Measurements from ENCODE around the gene RAPGEF3. TPM values are rescaled to one million over a fixed set of nuclear protein-coding genes. Genes with fewer than 3 reads are reported as not detected.

Gene RAPGEF3
- total and polyA plus RNA-seq, 5 donors, result 14.1 to 44.9 (median 23.6) TPM

DNA sequence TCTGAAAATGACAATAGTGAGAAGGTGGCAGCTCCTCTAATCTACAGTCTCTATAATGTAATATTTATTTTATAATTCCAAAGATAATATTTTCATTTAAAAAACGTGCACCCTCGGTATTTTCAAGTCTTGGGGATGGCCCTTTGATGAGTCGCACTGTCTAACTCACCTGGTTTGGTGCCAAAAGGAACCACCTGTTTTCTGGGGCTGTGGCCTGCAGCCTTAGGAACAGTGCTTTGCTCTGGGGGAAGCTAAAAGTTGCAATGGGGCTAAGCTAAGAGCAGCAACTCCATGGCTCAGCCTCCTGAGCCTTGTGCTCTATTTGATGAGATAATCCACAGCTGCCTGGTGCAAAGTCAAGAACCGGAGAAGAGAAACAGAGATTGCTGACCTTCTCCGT is 27.0 kb downstream of the RAPGEF3 start:
- intact Hi-C loops (cut with DNase I), result no loop called here
- no peak for DNase-seq
- H3K4me1 ChIP-seq (ENCODE audit: control insufficient read depth, insufficient read depth, low read length), result peaks cover 18% of the 10 kb centered on the region

DNA sequence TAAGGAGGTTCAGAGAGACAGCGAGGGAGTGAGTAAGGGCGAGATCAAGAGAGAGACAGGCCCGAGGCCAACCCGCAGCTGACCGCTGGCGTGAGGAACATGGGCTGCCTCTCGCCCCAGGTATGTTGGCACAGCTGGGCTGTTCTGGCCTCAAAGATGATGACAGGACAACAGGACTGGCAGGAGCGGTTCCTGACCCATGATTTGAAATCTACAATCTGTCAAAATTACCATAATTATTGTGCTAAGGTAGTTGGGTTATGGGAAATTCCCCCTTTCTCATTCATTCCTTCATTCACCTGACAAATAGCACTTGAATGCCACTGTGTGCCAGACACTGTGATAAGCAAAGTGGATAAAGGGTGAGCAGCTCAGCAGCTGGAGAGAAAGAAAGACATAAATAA is 28.3 kb downstream of the RAPGEF3 start:
- ATAC-seq (peak in 1 of 2 donors; percentile 17), DNase-seq (peak in 1 of 3 donors; percentile 68)
- Histone ChIP-seq H3K27me3 (ENCODE audit: control insufficient read depth, insufficient read depth) (no peaks in the 10 kb centered on the region), H3K27ac (ENCODE audit: low read length) (no peak overlapping the region), H3K4me1 (ENCODE audit: control insufficient read depth, insufficient read depth, low read length) (peaks cover 8% of the 10 kb centered on the region), H3K4me3 (ENCODE audit: low read length) (no peak overlapping the region), H3K9me3 (ENCODE audit: control insufficient read depth, low read length) (no peaks in the 10 kb centered on the region)
- intact Hi-C loops (cut with DNase I), result no loop called here
- 35% methylated on average over 8 of the region's 8 CpGs for WGBS

More for the DNA sequence above, 27.0 kb downstream of the RAPGEF3 start:
- H3K27me3 ChIP-seq (ENCODE audit: control insufficient read depth, insufficient read depth), result no peaks in the 10 kb centered on the region
- ATAC-seq, result no peak
- WGBS, result 72% methylated on average over 5 of the region's 5 CpGs
- no peak overlapping the region for H3K4me3 ChIP-seq (ENCODE audit: low read length)
- H3K27ac ChIP-seq (ENCODE audit: low read length), result no peak overlapping the region
- no peaks in the 10 kb centered on the region for H3K9me3 ChIP-seq (ENCODE audit: control insufficient read depth, low read length)

DNA sequence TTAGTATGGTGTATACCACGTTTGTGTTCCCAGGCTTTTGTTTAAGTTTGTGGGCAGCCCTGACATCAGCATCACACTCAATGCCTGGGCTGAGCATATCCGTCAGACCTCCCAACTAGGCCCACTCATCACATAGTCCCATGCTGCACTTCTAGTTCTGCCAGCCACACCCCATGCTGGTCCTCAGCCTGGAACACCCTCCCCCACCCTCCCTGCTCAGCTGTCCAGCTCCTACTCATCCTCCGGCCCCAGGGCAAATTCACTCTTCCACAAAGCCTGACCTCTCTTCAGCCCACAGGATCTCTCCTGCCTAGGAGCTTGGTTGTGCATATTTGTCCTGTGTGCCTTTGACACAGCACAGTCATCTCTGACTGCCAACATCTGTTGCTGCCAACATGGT is 29.4 kb downstream of the RAPGEF3 start:
- Histone ChIP-seq H3K27ac (ENCODE audit: low read length) (no peak overlapping the region), H3K4me1 (ENCODE audit: control insufficient read depth, insufficient read depth, low read length) (no peaks in the 10 kb centered on the region), H3K27me3 (ENCODE audit: control insufficient read depth, insufficient read depth) (no peaks in the 10 kb centered on the region), H3K9me3 (ENCODE audit: control insufficient read depth, low read length) (no peaks in the 10 kb centered on the region), H3K4me3 (ENCODE audit: low read length) (no peak overlapping the region)
- WGBS, result 44% methylated on average over 3 of the region's 3 CpGs
- peak in 1 of 2 donors; percentile 14 for ATAC-seq
- intact Hi-C loops (cut with DNase I), result no loop called here
- DNase-seq, result no peak

DNA sequence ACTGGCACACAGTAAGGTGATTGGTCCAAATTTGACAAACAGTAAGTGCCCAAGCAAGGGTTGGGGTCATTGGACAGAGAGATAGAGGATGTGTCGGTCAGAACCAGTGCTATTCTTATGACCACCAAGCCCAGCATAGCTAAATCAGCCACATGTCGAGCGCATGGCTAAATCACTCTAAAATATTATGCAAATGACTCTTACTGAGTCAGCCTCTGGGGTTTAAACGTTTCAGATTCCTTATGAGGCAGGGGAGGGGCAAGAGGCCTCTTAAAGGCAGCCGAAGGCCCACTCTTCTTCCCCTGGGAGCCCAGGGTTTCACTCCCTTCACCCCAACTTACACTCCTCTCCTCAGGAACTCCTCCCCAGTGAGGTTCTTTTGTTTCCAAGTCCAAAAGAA is 32.8 kb downstream of the RAPGEF3 start:
- ATAC-seq (no peak), DNase-seq (no peak)
- Histone ChIP-seq H3K4me3 (ENCODE audit: low read length) (no peak overlapping the region), H3K9me3 (ENCODE audit: control insufficient read depth, low read length) (no peaks in the 10 kb centered on the region), H3K27ac (ENCODE audit: low read length) (no peak overlapping the region), H3K27me3 (ENCODE audit: control insufficient read depth, insufficient read depth) (no peaks in the 10 kb centered on the region), H3K4me1 (ENCODE audit: control insufficient read depth, insufficient read depth, low read length) (no peaks in the 10 kb centered on the region)
- 43% methylated on average over 5 of the region's 5 CpGs for WGBS
- intact Hi-C loops (cut with DNase I), result no loop called here

DNA sequence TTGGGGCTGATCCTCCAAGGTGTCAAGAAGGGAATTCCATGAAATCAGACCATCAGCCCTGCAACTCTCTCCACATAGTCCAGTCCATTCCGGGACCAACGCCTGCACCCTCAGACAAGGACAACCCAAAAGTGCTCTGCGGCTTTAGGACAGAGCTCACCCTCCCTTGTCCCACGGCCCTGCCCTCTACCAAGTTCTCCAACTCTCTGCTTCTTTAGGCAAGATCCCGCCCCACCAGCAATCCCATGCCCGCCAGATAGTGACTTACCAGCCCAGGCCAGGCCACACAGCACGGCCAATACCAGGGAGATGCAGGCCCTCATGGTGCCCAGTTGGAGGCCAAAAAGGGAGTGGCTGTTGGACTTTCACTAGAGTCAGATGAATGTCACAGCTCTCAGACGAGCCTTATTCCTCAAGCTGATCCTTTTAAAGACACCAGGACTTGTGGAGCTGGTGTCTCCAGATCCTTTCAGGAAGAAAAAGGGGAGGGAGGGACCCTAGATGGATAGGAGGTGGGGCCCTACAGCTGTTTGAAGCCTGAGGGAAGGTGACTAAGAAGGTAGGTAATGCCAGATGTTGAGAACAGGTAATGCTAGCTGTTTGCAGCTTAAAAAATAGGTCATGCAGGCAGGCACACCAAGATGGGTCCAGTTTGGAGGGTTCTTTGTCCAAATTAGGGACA is 33.4 kb downstream of the RAPGEF3 start, which contains the start of gene ENDOU:
Gene ENDOU, minus strand, starts transcription at position 400 of the 682 bp plus-strand sequence. Its CDS starts 77 bp downstream, at position 323.
- H3K27me3 ChIP-seq (ENCODE audit: control insufficient read depth, insufficient read depth), result no peaks in the 10 kb centered on the region
- intact Hi-C loops (cut with DNase I), result no loop called here
- no peak within 1 kb of the TSS for H3K4me3 ChIP-seq (ENCODE audit: low read length)
- whole genome bisulfite sequencing, result 88% methylated on average over 8 of the region's 8 CpGs
- no peak for DNase-seq
- no peak within 1 kb of the TSS for H3K27ac ChIP-seq (ENCODE audit: low read length)
- no peaks in the 10 kb centered on the region for H3K4me1 ChIP-seq (ENCODE audit: control insufficient read depth, insufficient read depth, low read length)
- ATAC-seq, result no peak
- H3K9me3 ChIP-seq (ENCODE audit: control insufficient read depth, low read length), result no peaks in the 10 kb centered on the region

DNA sequence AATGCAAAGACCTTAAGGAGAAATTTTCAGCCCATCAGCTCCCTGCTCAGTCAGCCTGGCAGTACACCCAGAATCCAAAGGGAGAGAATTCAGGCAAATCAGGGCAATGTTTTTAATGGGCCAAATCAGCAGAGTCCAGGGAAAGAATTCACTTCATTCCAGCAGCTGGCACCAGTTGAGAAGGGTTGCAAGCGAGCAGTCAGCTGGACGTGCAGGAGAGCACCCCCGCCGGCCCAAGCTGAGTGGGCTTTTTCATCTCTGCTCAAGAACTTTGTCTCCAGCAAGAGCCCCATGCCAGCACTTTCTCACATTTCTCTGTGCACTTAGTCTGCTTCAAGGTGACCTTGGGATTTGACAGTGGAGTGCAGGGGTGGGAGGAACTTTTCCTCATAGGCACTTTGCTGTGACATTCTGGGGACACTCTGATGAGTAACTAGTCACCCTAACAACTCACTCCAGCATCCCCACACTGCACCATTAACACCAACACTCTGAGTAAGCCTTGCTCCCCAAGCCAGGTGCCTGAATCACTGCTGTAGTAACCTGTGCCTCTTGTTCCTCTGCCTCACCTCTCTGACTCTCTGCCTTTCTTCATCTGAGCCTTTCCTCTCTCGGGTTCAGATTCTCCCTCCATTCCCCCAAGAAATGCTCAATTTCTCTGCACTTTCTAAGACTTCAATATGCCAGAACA is 35.6 kb downstream of the RAPGEF3 start:
- WGBS, result 70% methylated on average over 5 of the region's 5 CpGs
- Histone ChIP-seq H3K27ac (ENCODE audit: low read length) (no peak overlapping the region), H3K4me3 (ENCODE audit: low read length) (no peak overlapping the region), H3K9me3 (ENCODE audit: control insufficient read depth, low read length) (no peaks in the 10 kb centered on the region), H3K27me3 (ENCODE audit: control insufficient read depth, insufficient read depth) (no peaks in the 10 kb centered on the region), H3K4me1 (ENCODE audit: control insufficient read depth, insufficient read depth, low read length) (peaks cover 4% of the 10 kb centered on the region)
- ATAC-seq (no peak), DNase-seq (no peak)
- intact Hi-C loops (cut with DNase I), result no loop called here

DNA sequence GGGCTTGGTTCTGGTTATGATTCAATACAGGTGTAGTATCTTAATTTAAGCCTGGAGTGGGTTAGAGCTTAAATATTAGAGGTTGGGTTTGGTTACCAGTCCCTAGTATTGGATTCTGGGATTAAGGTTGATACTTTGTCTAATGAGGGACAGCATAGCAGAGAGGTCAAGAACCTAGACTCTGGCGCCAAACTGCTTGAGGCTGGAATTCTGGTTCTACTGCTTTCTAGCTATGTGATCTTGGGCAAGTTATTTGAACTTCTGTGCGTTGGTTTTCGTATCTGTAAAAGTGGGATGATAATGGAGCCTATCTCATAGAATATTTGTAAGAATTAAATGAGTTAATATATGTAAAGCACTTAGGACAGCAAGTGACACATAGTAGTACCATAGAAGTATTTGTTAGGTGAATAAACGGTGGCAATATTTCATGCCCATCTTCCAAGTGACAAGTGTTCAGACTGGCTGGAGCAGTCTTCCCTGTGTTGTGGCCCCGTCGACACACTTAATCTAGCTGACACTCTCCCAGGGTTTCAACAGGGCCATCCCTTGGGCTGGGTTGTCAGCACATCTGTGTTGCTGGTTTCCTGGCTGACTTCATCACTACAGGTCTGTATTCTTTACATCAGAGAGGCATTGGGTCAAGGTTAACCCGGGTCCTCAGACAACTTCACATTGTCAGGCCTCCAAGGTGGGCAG is 36.4 kb downstream of the RAPGEF3 start:
- Histone ChIP-seq H3K27ac (ENCODE audit: low read length) (no peak overlapping the region), H3K9me3 (ENCODE audit: control insufficient read depth, low read length) (no peaks in the 10 kb centered on the region), H3K4me1 (ENCODE audit: control insufficient read depth, insufficient read depth, low read length) (peaks cover 10% of the 10 kb centered on the region), H3K4me3 (ENCODE audit: low read length) (no peak overlapping the region), H3K27me3 (ENCODE audit: control insufficient read depth, insufficient read depth) (no peaks in the 10 kb centered on the region)
- no peak for DNase-seq
- WGBS, result 75% methylated on average over 7 of the region's 7 CpGs
- intact Hi-C loops (cut with DNase I), result no loop called here
- ATAC-seq, result no peak

DNA sequence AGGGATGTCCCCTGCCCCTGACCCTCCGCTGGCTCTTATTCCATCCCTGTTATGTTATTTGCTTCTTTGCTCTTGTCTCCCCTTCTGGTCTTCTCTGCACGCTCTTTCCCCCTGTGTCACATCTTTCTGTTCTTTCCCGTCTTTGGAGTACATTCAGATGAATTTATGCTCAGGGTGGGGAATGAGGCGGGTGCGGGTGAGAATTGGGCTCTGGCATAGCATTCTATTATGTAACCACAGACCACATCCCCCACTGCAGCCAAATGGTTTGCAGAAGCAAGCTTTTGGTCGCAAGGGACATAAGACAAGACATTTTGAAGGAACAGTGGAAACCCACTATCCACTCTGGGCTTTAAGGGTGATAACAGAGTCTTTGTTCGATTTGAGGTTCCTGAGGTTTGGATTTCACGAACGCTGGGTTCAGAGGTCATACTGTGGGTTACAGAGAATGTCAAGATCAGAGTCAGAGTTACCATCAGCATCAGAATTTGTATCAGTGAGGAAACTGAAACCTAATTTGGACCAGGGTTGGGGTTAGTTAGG is 37.2 kb downstream of the RAPGEF3 start:
- Histone ChIP-seq H3K4me1 (ENCODE audit: control insufficient read depth, insufficient read depth, low read length) (peaks cover 18% of the 10 kb centered on the region), H3K4me3 (ENCODE audit: low read length) (no peak overlapping the region), H3K27ac (ENCODE audit: low read length) (no peak overlapping the region), H3K27me3 (ENCODE audit: control insufficient read depth, insufficient read depth) (no peaks in the 10 kb centered on the region), H3K9me3 (ENCODE audit: control insufficient read depth, low read length) (no peaks in the 10 kb centered on the region)
- no peak for ATAC-seq
- intact Hi-C loops (cut with DNase I), result no loop called here
- no peak for DNase-seq
- WGBS, result 86% methylated on average over 9 of the region's 9 CpGs

DNA sequence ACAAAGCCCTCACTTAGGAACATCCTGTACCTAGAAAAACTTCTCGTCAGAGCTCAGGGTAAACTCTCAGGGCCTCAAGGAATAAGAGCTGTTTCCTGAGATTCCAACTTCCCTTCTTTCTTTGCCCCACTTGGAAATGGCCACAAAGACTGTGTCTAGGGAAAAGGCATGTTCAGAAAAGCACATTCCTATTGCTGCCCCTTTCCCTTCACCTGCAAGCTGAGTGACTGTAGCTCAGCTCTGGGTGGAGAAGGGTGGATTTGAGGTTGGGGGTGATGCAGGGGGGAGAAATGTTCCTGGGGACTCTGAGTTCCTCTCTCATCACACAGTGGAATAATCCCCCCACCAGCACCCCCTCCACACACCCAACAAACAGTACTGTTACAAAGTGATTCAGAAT is 40.1 kb downstream of the RAPGEF3 start:
- ATAC-seq (no peak), DNase-seq (no peak)
- WGBS, result 43% methylated on average over 1 of the region's 1 CpG
- peak overlapping the region; percentile 81 for H3K27ac ChIP-seq (ENCODE audit: low read length)
- H3K4me3 ChIP-seq (ENCODE audit: low read length), result no peak overlapping the region
- peaks cover 30% of the 10 kb centered on the region for H3K4me1 ChIP-seq (ENCODE audit: control insufficient read depth, insufficient read depth, low read length)
- intact Hi-C loops (cut with DNase I), result loop anchor here in 3 of 4 donors (5.0 kb wide), 3 partner anchors 49 to 119 kb away; partner anchors contain the start of gene SLC48A1 (in 2 of the 3)
- H3K27me3 ChIP-seq (ENCODE audit: control insufficient read depth, insufficient read depth), result no peaks in the 10 kb centered on the region
- H3K9me3 ChIP-seq (ENCODE audit: control insufficient read depth, low read length), result no peaks in the 10 kb centered on the region

DNA sequence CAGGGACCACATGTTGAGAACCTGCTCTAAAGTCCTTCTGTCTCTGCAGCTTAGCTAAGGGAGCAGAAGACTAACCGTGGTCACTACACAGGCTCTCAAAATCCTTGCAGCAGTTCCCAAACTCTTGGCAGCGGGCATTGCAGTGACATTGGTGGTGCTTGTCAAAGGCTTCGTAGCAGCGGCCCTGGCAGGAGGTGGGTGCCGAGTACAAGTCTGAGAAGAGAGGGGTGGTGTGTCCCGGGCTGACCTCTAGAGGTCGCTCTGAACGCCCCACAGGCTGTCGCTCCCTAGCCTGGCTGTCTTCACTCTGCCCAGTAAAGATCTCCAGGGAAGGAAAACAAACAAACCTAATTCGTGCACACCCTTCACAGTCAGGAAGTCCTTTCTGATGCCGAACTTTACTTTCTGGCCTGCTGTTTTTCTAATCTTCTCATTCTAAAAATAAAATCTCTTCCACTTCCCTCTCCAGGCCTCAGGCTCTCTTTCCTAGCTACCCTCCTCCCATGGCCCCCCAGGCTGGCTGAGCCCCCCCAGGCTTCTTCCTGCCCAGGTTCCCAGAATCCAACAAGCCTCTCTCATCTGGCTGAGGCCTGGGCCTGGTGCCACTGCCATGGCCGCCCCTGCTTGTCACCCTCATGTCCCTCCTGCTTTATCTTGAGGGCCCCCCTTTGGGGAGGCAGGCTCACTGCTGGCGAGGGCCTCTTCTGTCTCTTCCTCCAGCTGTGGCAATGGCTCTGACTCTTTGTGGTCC is 41.1 kb downstream of the RAPGEF3 start:
- peak; percentile 88 to 96 (median 94) for DNase-seq
- H3K4me3 ChIP-seq (ENCODE audit: low read length), result no peak overlapping the region
- peak overlapping the region; percentile 96 for H3K27ac ChIP-seq (ENCODE audit: low read length)

More for the DNA sequence above, 41.1 kb downstream of the RAPGEF3 start:
- no peaks in the 10 kb centered on the region for H3K27me3 ChIP-seq (ENCODE audit: control insufficient read depth, insufficient read depth)
- peak; percentile 94 for ATAC-seq
- peaks cover 30% of the 10 kb centered on the region for H3K4me1 ChIP-seq (ENCODE audit: control insufficient read depth, insufficient read depth, low read length)
- intact Hi-C loops (cut with DNase I), result loop anchor here in 3 of 4 donors (5.0 kb wide), 3 partner anchors 50 to 120 kb away; partner anchors contain the start of gene SLC48A1 (in 2 of the 3)
- H3K9me3 ChIP-seq (ENCODE audit: control insufficient read depth, low read length), result no peaks in the 10 kb centered on the region
- WGBS, result 4% methylated on average over 13 of the region's 13 CpGs

Data from right cardiac atrium (tissue), 5 donors.